Loucy (cell line): Measurements from ENCODE around the gene MRFAP1L1.

ENCODE experiments used
- CTCF ChIP-seq: fragments of 200-600 bp; sonication (generic); conservative IDR thresholded peaks from 2 replicates; pipeline ENCODE4 v1.5.1; 2014; ENCODE audit warnings: mild to moderate bottlenecking, antibody characterized with exemption, low read length
- EZH2phosphoT487 ChIP-seq: fragments of 200-600 bp; IDR thresholded peaks from 2 replicates; pipeline ENCODE4 v1.6.1; 2018; ENCODE audit warnings: antibody characterized with exemption, mild to moderate bottlenecking, moderate library complexity, borderline replicate concordance

- TF ChIP-seq CTCF = no peak; the same call in 1 of the 2 replicates
- TF ChIP-seq EZH2phosphoT487 = no peak
Measured at GRCh38 chr4:6688879-6689505, 20.7 kb downstream of the MRFAP1L1 start.
